Thyroid gland (tissue), 4 donors: ENCODE results near the gene ZMYM3. TPM values are rescaled to one million over a fixed set of nuclear protein-coding genes. Genes with fewer than 3 reads are reported as not detected.

Experiments
- DNase-seq, 2 donors: peaks; one replicate each; pipeline ENCODE4 v3.0.0-alpha.2; 2019
- H3K27ac ChIP-seq, 3 donors: fragments of 200-600 bp; sonication (generic); 1 replicate in 2 of 3; 2 replicates in 1 of 3; pipeline ENCODE4 v1.5.1; 2016 to 2019; ENCODE audit warnings: mild to moderate bottlenecking in 1 of 3, moderate library complexity in 1 of 3
- H3K27me3 ChIP-seq: fragments of 200-600 bp; sonication (generic); one replicate; pipeline ENCODE4 v1.5.1; 2019
- H3K36me3 ChIP-seq, 2 donors: fragments of 200-600 bp; sonication (generic); one replicate each; pipeline ENCODE4 v1.5.1; 2016 to 2019
- H3K4me1 ChIP-seq, 2 donors: fragments of 200-600 bp; sonication (generic); one replicate each; pipeline ENCODE4 v1.5.1; 2017 to 2019
- H3K4me3 ChIP-seq, 3 donors: fragments of 200-600 bp; sonication (generic); replicated peaks in 1 of 3; 1 replicate in 2 of 3; 2 replicates in 1 of 3; pipeline ENCODE4 v1.5.1; 2016; ENCODE audit warnings: mild to moderate bottlenecking in 1 of 3
- H3K9me3 ChIP-seq: fragments of 200-600 bp; sonication (generic); one replicate; pipeline ENCODE4 v1.5.1; 2017
- CTCF ChIP-seq, 6 experiments: fragments of 200-600 bp in 3 of 6; fragments of 450-650 bp in 3 of 6; sonication (generic) in 3 of 6; IDR thresholded peaks; one replicate each; pipeline ENCODE4 v1.5.1; 2016 to 2019; ENCODE audit warnings: antibody characterized with exemption in 6 of 6, mild to moderate bottlenecking in 2 of 6, inconsistent platforms in 1 of 6, moderate library complexity in 1 of 6
- POLR2A ChIP-seq, 2 donors: fragments of 450-650 bp; IDR thresholded peaks; one replicate each; pipeline ENCODE4 v1.6.1; 2017; ENCODE audit warnings: antibody characterized with exemption in 2 of 2, mild to moderate bottlenecking in 2 of 2, moderate library complexity in 1 of 2
- WGBS, 2 donors: methylation state at CpG; one replicate each; pipeline ENCODE4 v1.1.5; 2017; 5-methylcytosine and 5-hydroxymethylcytosine counted together
- intact Hi-C: fragments of 100-400 bp; cut with DNase I; formaldehyde crosslinking; loops from one replicate; pipeline ENCODE4 v1.15.1; 2023
- total RNA-seq, 4 donors: library from RNA; depleted of rRNA; stranded (reverse); fragments of >200 nt; gene quantifications; one replicate each; pipeline ENCODE4 v1.2.3, GENCODE V29; 2016

Gene ZMYM3
- total RNA-seq, 4 donors from 2014 or later, result 17.7 to 27.4 (median 20.5) TPM

DNA sequence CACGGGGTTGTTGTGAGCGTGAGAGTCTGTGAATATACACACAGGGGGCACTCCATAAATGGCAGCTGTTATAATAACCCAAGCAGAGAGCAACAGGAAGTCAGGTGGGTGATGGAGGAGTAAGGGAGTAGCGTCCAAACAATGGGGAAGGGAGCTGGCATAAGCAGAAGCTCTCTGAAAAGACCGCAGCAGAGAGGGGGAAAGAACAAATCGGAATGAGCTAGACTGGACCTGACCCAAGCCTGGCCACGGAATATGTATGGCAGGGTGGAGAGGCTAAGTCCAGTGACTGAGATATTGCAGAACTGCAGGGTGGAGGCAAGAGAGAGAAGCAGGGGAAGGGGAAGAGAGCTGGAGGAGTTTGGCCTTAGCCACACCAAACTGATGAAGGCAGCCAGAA lies 37.5 kb downstream of the ZMYM3 start:
- 16 to 20% methylated on average over 6 of the region's 6 CpGs for WGBS, 2 donors
- Histone ChIP-seq H3K27me3 (no peaks in the 10 kb centered on the region), H3K9me3 (no peaks in the 10 kb centered on the region), H3K36me3 (no peaks in the 10 kb centered on the region), H3K4me3 (no peak overlapping the region), H3K4me1 (peaks cover 0 to 14% of the 10 kb centered on the region in 2 donors), H3K27ac (no peak overlapping the region)
- peak; percentile 4 to 8 for DNase-seq
- intact Hi-C loops, result no loop called here
- no peak for TF ChIP-seq POLR2A (IDR thresholded peaks at IDR 0.05)
- TF ChIP-seq CTCF (IDR thresholded peaks at IDR 0.05), result no peak

DNA sequence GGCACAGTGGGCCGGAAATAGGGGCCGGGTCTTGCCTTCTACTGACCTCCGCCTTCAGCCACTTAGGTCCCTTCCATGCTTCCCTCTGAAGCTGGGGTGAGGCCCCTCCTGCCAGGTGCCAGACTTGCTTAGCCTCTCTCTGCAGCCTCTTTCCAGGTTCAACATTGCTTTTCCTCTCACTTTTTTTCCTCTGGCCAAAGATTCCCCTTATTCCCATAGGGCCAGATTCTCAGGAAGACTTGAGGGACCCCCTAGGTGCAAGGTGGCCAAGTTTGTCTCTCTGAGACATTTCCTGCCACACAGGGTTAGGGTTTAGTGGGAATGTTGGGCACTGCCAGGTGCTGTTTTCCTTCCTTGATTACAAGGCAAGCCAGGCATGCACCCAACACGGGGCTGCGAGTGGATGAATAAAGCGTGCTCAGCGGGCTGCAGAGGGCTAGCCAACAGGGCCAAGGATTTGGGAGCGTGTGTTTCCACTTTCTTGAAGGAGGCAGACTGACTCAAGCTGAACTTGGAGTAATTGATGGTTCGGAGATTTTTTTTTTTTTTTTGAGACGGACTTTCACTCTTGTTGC lies 38.5 kb downstream of the ZMYM3 start:
- no peaks in the 10 kb centered on the region for H3K9me3 ChIP-seq
- peaks cover 0 to 14% of the 10 kb centered on the region in 2 donors for H3K4me1 ChIP-seq
- 57 to 73% methylated on average over 6 to 10 of the region's 10 CpGs for WGBS, 2 donors
- peak; percentile 12 to 22 for DNase-seq
- no peaks in the 10 kb centered on the region for H3K27me3 ChIP-seq
- H3K36me3 ChIP-seq, result no peaks in the 10 kb centered on the region
- H3K27ac ChIP-seq, result no peak overlapping the region
- no peak overlapping the region for H3K4me3 ChIP-seq
- TF ChIP-seq POLR2A (IDR thresholded peaks at IDR 0.05) (no peak), CTCF (IDR thresholded peaks at IDR 0.05) (no peak)
- intact Hi-C loops, result no loop called here

DNA sequence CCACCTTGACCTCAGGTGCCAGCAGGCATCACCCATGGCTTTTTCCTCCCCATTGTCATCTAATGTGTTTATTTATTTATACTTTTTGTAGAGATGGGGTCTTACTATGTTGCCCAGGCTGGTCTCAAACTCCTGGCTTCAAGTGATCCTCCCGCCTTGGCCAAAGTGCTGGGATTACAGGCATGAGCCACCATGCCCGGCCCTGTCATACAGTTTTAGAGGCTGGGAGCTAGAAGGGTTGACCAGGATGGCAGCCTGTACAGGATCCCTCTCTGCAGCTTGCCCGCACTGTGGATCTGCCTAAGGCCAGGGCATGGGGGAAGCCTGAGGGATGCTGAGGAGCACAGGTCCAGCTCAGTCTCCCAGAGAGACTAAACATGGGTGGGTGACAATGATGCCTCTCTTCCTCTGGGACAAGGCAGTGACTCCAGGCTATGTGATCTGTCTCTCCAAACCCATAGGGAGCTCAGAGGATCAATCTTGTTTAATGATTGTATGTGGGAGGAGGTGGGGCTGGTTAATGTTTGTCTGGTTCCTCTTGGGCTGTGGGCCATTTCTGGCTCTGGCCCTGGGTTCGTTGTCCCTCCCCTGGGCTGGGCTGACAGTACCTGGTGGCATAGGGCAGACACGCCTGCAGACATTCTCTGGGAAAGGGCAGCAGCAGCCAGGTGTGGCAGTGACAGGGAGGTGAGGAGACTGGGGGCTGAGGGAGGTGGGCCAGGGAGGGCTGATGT lies 39.2 kb downstream of the ZMYM3 start:
- H3K27ac ChIP-seq, result no peak overlapping the region
- H3K27me3 ChIP-seq, result no peaks in the 10 kb centered on the region
- DNase-seq, result peak in 1 of 2 donors; percentile 2
- no peaks in the 10 kb centered on the region for H3K36me3 ChIP-seq
- no peaks in the 10 kb centered on the region for H3K9me3 ChIP-seq
- WGBS, 2 donors, result 69 to 89% methylated on average over 3 to 4 of the region's 5 CpGs
- H3K4me1 ChIP-seq, result peaks cover 0 to 14% of the 10 kb centered on the region in 2 donors
- no peak overlapping the region for H3K4me3 ChIP-seq
- TF ChIP-seq POLR2A (IDR thresholded peaks at IDR 0.05), result no peak
- no peak for TF ChIP-seq CTCF (IDR thresholded peaks at IDR 0.05)
- intact Hi-C loops, result no loop called here

DNA sequence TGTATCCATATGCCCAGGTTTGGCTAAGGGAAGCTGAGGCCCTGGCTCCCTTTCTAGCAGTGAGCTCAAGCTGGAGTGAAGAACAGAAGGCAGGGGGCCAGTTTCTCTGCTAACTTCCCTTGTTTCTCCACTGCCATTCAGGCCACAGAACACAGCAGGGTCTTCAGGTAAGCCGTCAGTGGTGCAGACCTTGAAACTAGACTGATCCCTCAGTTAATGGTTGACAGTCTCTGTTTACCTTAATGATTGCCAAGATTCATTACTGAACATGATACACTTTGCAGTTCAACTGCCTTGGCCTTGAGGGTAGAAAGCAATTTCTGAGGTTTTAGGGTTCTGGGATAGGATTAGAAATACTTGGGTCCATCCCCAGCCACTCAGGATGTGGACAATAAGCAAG lies 39.8 kb downstream of the ZMYM3 start:
- Histone ChIP-seq H3K4me3 (no peak overlapping the region), H3K9me3 (no peaks in the 10 kb centered on the region), H3K4me1 (peaks cover 0 to 14% of the 10 kb centered on the region in 2 donors), H3K27me3 (no peaks in the 10 kb centered on the region), H3K27ac (no peak overlapping the region), H3K36me3 (no peaks in the 10 kb centered on the region)
- intact Hi-C loops, result no loop called here
- WGBS, 2 donors, result 100% methylated on average over 1 of the region's 1 CpG
- no peak for DNase-seq
- TF ChIP-seq CTCF (IDR thresholded peaks at IDR 0.05), result no peak

- H3K36me3 ChIP-seq, result no peaks in the 10 kb centered on the region
- no peak overlapping the region for H3K27ac ChIP-seq
- WGBS, 2 donors, result 60 to 66% methylated on average over 5 of the region's 5 CpGs
- intact Hi-C loops, result no loop called here
- peaks cover 0 to 9% of the 10 kb centered on the region in 2 donors for H3K4me1 ChIP-seq
- H3K4me3 ChIP-seq, result no peak overlapping the region
- H3K9me3 ChIP-seq, result no peaks in the 10 kb centered on the region
- DNase-seq, result no peak
- TF ChIP-seq POLR2A (IDR thresholded peaks at IDR 0.05) (no peak), CTCF (IDR thresholded peaks at IDR 0.05) (no peak)
- no peaks in the 10 kb centered on the region for H3K27me3 ChIP-seq
These were observed 41.4 kb downstream of the ZMYM3 start for GRCh38 chrX:71212536-71212935.
